ENCODE data around the gene ABCB9. TPM values are rescaled to one million over a fixed set of nuclear protein-coding genes. Genes with fewer than 3 reads are reported as not detected.

ABCB9 gene
- total RNA-seq, 4 donors from 2014 or later, result 2.0 to 8.6 (median 6.1) TPM

- Histone ChIP-seq H3K9me3 (no peaks in the 10 kb centered on the region), H3K36me3 (no peaks in the 10 kb centered on the region), H3K27ac (peak overlapping the region in 1 of 2 donors; percentile 50), H3K4me1 (peaks cover 0 to 9% of the 10 kb centered on the region in 2 donors), H3K4me3 (no peak overlapping the region), H3K27me3 (no peaks in the 10 kb centered on the region)
- intact Hi-C loops (cut with DNase I; ENCODE audit: low total_unique reads), result no loop called here
- DNase-seq, result no peak
- no peak for TF ChIP-seq POLR2A (IDR thresholded peaks at IDR 0.05)
- TF ChIP-seq, protein P1, sequence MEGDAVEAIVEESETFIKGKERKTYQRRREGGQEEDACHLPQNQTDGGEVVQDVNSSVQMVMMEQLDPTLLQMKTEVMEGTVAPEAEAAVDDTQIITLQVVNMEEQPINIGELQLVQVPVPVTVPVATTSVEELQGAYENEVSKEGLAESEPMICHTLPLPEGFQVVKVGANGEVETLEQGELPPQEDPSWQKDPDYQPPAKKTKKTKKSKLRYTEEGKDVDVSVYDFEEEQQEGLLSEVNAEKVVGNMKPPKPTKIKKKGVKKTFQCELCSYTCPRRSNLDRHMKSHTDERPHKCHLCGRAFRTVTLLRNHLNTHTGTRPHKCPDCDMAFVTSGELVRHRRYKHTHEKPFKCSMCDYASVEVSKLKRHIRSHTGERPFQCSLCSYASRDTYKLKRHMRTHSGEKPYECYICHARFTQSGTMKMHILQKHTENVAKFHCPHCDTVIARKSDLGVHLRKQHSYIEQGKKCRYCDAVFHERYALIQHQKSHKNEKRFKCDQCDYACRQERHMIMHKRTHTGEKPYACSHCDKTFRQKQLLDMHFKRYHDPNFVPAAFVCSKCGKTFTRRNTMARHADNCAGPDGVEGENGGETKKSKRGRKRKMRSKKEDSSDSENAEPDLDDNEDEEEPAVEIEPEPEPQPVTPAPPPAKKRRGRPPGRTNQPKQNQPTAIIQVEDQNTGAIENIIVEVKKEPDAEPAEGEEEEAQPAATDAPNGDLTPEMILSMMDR (IDR thresholded peaks at IDR 0.05), result no peak
These were observed 82.0 kb downstream of the ABCB9 start for GRCh38 chr12:122884091-122884826.

GRCh38 chr12:122882908-122883558, 83.2 kb downstream of the ABCB9 start:
- Histone ChIP-seq H3K9me3 (no peaks in the 10 kb centered on the region), H3K4me3 (no peak overlapping the region), H3K36me3 (no peaks in the 10 kb centered on the region), H3K27me3 (no peaks in the 10 kb centered on the region), H3K4me1 (peaks cover 0 to 9% of the 10 kb centered on the region in 2 donors), H3K27ac (peak overlapping the region in 1 of 2 donors; percentile 50)
- DNase-seq, result no peak
- intact Hi-C loops (cut with DNase I; ENCODE audit: low total_unique reads), result no loop called here
- TF ChIP-seq POLR2A (IDR thresholded peaks at IDR 0.05), result no peak
- TF ChIP-seq, protein P1 (IDR thresholded peaks at IDR 0.05), result no peak

DNA sequence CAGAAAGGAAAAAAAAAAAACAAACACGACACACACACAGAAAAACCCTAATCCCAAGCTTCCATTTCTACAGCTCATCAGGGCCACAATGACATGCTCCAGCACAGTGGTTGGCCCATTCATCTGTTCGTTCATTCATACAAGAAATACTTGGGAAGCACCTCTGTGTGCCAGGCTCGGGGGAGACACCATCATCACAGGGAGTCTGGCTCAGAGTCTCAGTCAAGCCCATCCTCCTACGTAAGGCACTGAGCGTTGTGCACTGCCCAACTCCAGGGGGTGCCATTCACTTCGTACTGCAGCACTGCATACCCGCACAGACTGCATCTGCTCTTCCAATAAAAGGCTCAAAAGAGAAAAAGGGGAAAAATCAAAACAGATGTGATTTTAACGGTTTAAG, 85.6 kb downstream of the ABCB9 start:
- H3K27me3 ChIP-seq, result no peaks in the 10 kb centered on the region
- peak in 1 of 2 donors; percentile 29 for DNase-seq
- H3K36me3 ChIP-seq, result no peaks in the 10 kb centered on the region
- H3K27ac ChIP-seq, result peak overlapping the region; percentile 28 to 63
- no peaks in the 10 kb centered on the region for H3K9me3 ChIP-seq
- intact Hi-C loops (cut with DNase I; ENCODE audit: low total_unique reads), result no loop called here
- TF ChIP-seq, protein P1 (IDR thresholded peaks at IDR 0.05), result peak in 3 of 4 experiments; percentile 23 to 37 (median 35)
- no peak for TF ChIP-seq POLR2A (IDR thresholded peaks at IDR 0.05)
- peaks cover 0 to 5% of the 10 kb centered on the region in 2 donors for H3K4me1 ChIP-seq
- no peak overlapping the region for H3K4me3 ChIP-seq

DNA sequence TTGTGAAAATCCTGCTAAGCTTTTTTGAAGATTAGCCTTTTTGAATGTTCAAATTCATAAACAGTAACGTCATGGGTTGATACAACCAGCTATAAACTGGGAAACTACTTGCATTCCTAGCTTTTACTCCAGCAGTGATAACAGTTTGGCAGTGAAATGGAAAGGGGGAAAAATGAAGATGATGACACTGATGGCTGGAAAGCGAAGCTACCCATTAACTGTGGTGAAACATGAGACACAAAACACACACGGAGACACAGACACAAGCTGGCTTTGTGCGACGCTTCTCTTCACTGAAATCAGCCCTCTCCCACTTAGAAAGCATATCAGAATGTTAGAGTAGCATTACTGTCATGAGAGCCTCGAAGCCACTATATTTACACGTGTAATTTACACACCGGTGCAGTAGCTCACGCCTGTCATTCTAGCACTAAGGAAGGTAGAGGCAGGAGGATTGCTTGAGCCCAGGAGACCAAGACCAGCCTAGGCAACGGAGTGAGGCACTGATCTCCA, 86.1 kb downstream of the ABCB9 start:
- intact Hi-C loops (cut with DNase I; ENCODE audit: low total_unique reads), result no loop called here
- H3K27me3 ChIP-seq, result no peaks in the 10 kb centered on the region
- DNase-seq, result no peak
- H3K4me1 ChIP-seq, result peaks cover 0 to 5% of the 10 kb centered on the region in 2 donors
- H3K9me3 ChIP-seq, result no peaks in the 10 kb centered on the region
- peak overlapping the region; percentile 28 to 63 for H3K27ac ChIP-seq
- no peak overlapping the region for H3K4me3 ChIP-seq
- no peak for TF ChIP-seq POLR2A (IDR thresholded peaks at IDR 0.05)
- TF ChIP-seq, protein P1 (IDR thresholded peaks at IDR 0.05), result no peak
- H3K36me3 ChIP-seq, result no peaks in the 10 kb centered on the region

Small RNA genes lying within 50 kb of the gene (microRNA-seq; reads per million reads assigned to microRNA genes)
- gene MIR4304 (ENCODE audit: borderline microRNAs expressed, borderline replicate concordance), result not detected

Small RNA genes lying within 50 kb of the gene (small RNA-seq; reads per million reads assigned to genes)
- gene ARL6IP4 (not detected), gene MIR4304 (not detected)

Other genes with a start within 250 kb of the ABCB9 start
- not detected for gene HCAR3, start 249.7 kb downstream of the ABCB9 start, total RNA-seq
- gene HCAR1, start 235.6 kb downstream of the ABCB9 start, total RNA-seq, result 1 to 10 TPM in 1 of 4 donors, under 1 TPM in 1, not detected in 2; 0.18 to 3.3 TPM
- 10 to 100 TPM; 13.1 to 50.0 (median 33.8) TPM for gene DENR, start 213.6 kb downstream of the ABCB9 start, total RNA-seq
- gene CCDC62, start 191.9 kb downstream of the ABCB9 start, total RNA-seq, result 1 to 10 TPM in 2 of 4 donors, under 1 TPM in 2; 0.26 to 2.4 (median 1.1) TPM
- 10 to 100 TPM in 3 of 4 donors, 1 to 10 TPM in 1; 2.9 to 31.3 (median 25.8) TPM for gene HIP1R, start 131.0 kb downstream of the ABCB9 start, total RNA-seq
- gene VPS37B, start 70.3 kb downstream of the ABCB9 start, total RNA-seq, result 10 to 100 TPM in 3 of 4 donors, 1 to 10 TPM in 1; 3.3 to 21.6 (median 20.2) TPM
- 100 to 1,000 TPM in 1 of 4 donors, 10 to 100 TPM in 3; 13.3 to 133 (median 16.8) TPM for gene OGFOD2, start 8.8 kb upstream of the ABCB9 start, total RNA-seq
- gene ARL6IP4, start 14.2 kb upstream of the ABCB9 start, total RNA-seq, result 100 to 1,000 TPM in 3 of 4 donors, 10 to 100 TPM in 1; 85.9 to 314 (median 207) TPM
- gene PITPNM2, start 184.6 kb upstream of the ABCB9 start, total RNA-seq, result 10 to 100 TPM in 1 of 4 donors, 1 to 10 TPM in 2, under 1 TPM in 1; 0.59 to 35.1 (median 4.2) TPM

Measured in uterus (tissue), 4 donors.